Mesenchymal stem cell (in vitro differentiated cells and primary cell): ENCODE data around the gene SPECC1L.

ENCODE experiments used
- DNase-seq: peaks from one replicate; pipeline ENCODE4 v3.0.0-alpha.2; 2013
- H2AFZ ChIP-seq: one replicate; pipeline ENCODE4 v1.6.1; 2013; ENCODE audit warnings: low read depth, mild to moderate bottlenecking, control low read depth, inconsistent platforms, low read length, moderate library complexity
- H2AK5ac ChIP-seq: 2 replicates; pipeline ENCODE4 v1.6.1; 2013; ENCODE audit warnings: low read length, moderate library complexity, mild to moderate bottlenecking, inconsistent platforms; ENCODE audit not compliant: severe bottlenecking
- H2BK120ac ChIP-seq: one replicate; pipeline ENCODE4 v1.6.1; 2013; ENCODE audit warnings: low read depth, mild to moderate bottlenecking, inconsistent platforms, low read length, moderate library complexity
- H2BK12ac ChIP-seq, 2 experiments: one replicate each; pipeline ENCODE4 v1.6.1; 2013; ENCODE audit warnings: inconsistent platforms in 2 of 2, low read length in 2 of 2, mild to moderate bottlenecking in 2 of 2, moderate library complexity in 2 of 2, control low read depth in 1 of 2
- H2BK15ac ChIP-seq: one replicate; pipeline ENCODE4 v1.6.1; 2013; ENCODE audit warnings: mild to moderate bottlenecking, low read depth, inconsistent platforms; ENCODE audit not compliant: poor library complexity, severe bottlenecking
- H2BK5ac ChIP-seq: 2 replicates; pipeline ENCODE4 v1.6.1; 2013; ENCODE audit warnings: low read depth, mild to moderate bottlenecking, low read length, control low read depth, inconsistent platforms; ENCODE audit not compliant: poor library complexity, severe bottlenecking
- H3K14ac ChIP-seq, 2 experiments: one replicate each; pipeline ENCODE4 v1.6.1; 2013; ENCODE audit warnings: inconsistent platforms in 2 of 2, low read length in 2 of 2, control low read depth in 1 of 2, mild to moderate bottlenecking in 1 of 2, moderate library complexity in 1 of 2
- H3K18ac ChIP-seq, 2 experiments: one replicate each; pipeline ENCODE4 v1.6.1; 2013; ENCODE audit warnings: inconsistent platforms in 2 of 2, low read length in 2 of 2, control low read depth in 1 of 2, low read depth in 1 of 2, mild to moderate bottlenecking in 1 of 2
- H3K23ac ChIP-seq, 2 experiments: one replicate each; pipeline ENCODE4 v1.6.1; 2013; ENCODE audit warnings: inconsistent platforms in 2 of 2, low read length in 2 of 2, mild to moderate bottlenecking in 2 of 2, moderate library complexity in 2 of 2, control low read depth in 1 of 2
- H3K27ac ChIP-seq: 2 replicates; pipeline ENCODE4 v1.5.1; 2013; ENCODE audit warnings: mild to moderate bottlenecking, moderate library complexity, low read length, control low read depth, inconsistent platforms; ENCODE audit not compliant: poor library complexity, severe bottlenecking
- H3K27me3 ChIP-seq, 2 experiments: 2 replicates each; pipeline versions ENCODE4 v1.6.1 to v1.7.0; 2013; ENCODE audit warnings: low read length in 2 of 2, mild to moderate bottlenecking in 2 of 2, moderate library complexity in 2 of 2, control low read depth in 1 of 2, inconsistent platforms in 1 of 2; ENCODE audit not compliant: control insufficient read depth in 1 of 2, insufficient read depth in 1 of 2
- H3K36me3 ChIP-seq, 2 experiments: 2 replicates each; pipeline versions ENCODE4 v1.6.1 to v1.7.0; 2013; ENCODE audit warnings: low read length in 2 of 2, control low read depth in 1 of 2, inconsistent platforms in 1 of 2, low read depth in 1 of 2, mild to moderate bottlenecking in 1 of 2; ENCODE audit not compliant: insufficient read depth in 2 of 2, control insufficient read depth in 1 of 2
- H3K4ac ChIP-seq, 2 experiments: one replicate each; pipeline ENCODE4 v1.6.1; 2013; ENCODE audit warnings: inconsistent platforms in 2 of 2, low read length in 2 of 2, mild to moderate bottlenecking in 2 of 2, moderate library complexity in 2 of 2, control low read depth in 1 of 2, low read depth in 1 of 2
- H3K4me1 ChIP-seq: 2 replicates; pipeline ENCODE4 v1.6.1; 2013; ENCODE audit warnings: low read depth, low read length, control low read depth; ENCODE audit not compliant: control insufficient read depth, insufficient read depth
- H3K4me2 ChIP-seq: 2 replicates; pipeline ENCODE4 v1.6.1; 2013; ENCODE audit warnings: low read length, mild to moderate bottlenecking, inconsistent platforms; ENCODE audit not compliant: poor library complexity, severe bottlenecking
- H3K4me3 ChIP-seq, 2 experiments: 2 replicates each; pipeline versions ENCODE4 v1.5.1 to v1.7.0; 2013; ENCODE audit warnings: low read length in 2 of 2, mild to moderate bottlenecking in 2 of 2, control low read depth in 1 of 2, low read depth in 1 of 2; ENCODE audit not compliant: insufficient read depth in 1 of 2
- H3K79me1 ChIP-seq: replicated peaks from 2 replicates; pipeline ENCODE4 v1.6.1; 2013; ENCODE audit warnings: mild to moderate bottlenecking, control low read depth, low read length, inconsistent platforms; ENCODE audit not compliant: poor library complexity, severe bottlenecking
- H3K9ac ChIP-seq: 2 replicates; pipeline ENCODE4 v1.7.0; 2013; ENCODE audit warnings: mild to moderate bottlenecking, low read length, moderate library complexity
- H3K9me3 ChIP-seq: 2 replicates; pipeline ENCODE4 v1.7.0; 2013; ENCODE audit warnings: mild to moderate bottlenecking, low read length; ENCODE audit not compliant: control insufficient read depth
- H4K8ac ChIP-seq: one replicate; pipeline ENCODE4 v1.6.1; 2013; ENCODE audit warnings: inconsistent platforms, mild to moderate bottlenecking, low read length, moderate library complexity
- H4K91ac ChIP-seq: one replicate; pipeline ENCODE4 v1.6.1; 2013; ENCODE audit warnings: mild to moderate bottlenecking, low read length, inconsistent platforms
- WGBS: methylation state at CpG from one replicate; pipeline ENCODE4 v1.1.7; 2013; ENCODE audit warnings: mixed read lengths; 5-methylcytosine and 5-hydroxymethylcytosine counted together

SPECC1L gene

GRCh38 chr22:24366701-24367100 lies 96.1 kb downstream of the SPECC1L start:
- Histone ChIP-seq H3K4me3 (no peak overlapping the region), H3K79me1 (peaks cover 10% of the 10 kb centered on the region), H2BK5ac (no peak overlapping the region), H3K4ac (no peak overlapping the region), H4K91ac (no peak overlapping the region), H3K9me3 (no peaks in the 10 kb centered on the region), H2BK120ac (no peak overlapping the region), H3K9ac (no peak overlapping the region), H3K23ac (no peak overlapping the region), H2BK12ac (no peak overlapping the region), H3K36me3 (peaks cover 16 to 91% of the 10 kb centered on the region in 2 experiments), H3K4me2 (no peak overlapping the region), H3K27ac (no peak overlapping the region), H4K8ac (no peak overlapping the region), H3K27me3 (no peaks in the 10 kb centered on the region), H3K4me1 (no peaks in the 10 kb centered on the region), H2BK15ac (no peak overlapping the region), H3K14ac (no peak overlapping the region), H2AFZ (no peak overlapping the region), H2AK5ac (no peak overlapping the region), H3K18ac (no peak overlapping the region)
- DNase-seq, result no peak
- WGBS, result 96% methylated on average over 7 of the region's 8 CpGs

GRCh38 chr22:24367841-24368240 lies 97.2 kb downstream of the SPECC1L start:
- no peak for DNase-seq
- H2BK15ac ChIP-seq, result no peak overlapping the region
- H3K4me1 ChIP-seq, result no peaks in the 10 kb centered on the region
- H3K79me1 ChIP-seq, result peaks cover 11% of the 10 kb centered on the region
- H2AK5ac ChIP-seq, result no peak overlapping the region
- H3K18ac ChIP-seq, result no peak overlapping the region
- H3K27me3 ChIP-seq, result no peaks in the 10 kb centered on the region
- H4K91ac ChIP-seq, result no peak overlapping the region
- H4K8ac ChIP-seq, result no peak overlapping the region
- H2BK5ac ChIP-seq, result no peak overlapping the region
- no peak overlapping the region for H2AFZ ChIP-seq
- H3K4ac ChIP-seq, result peak overlapping the region in 1 of 2 experiments; percentile 41
- H3K14ac ChIP-seq, result no peak overlapping the region
- H3K4me2 ChIP-seq, result no peak overlapping the region
- no peak overlapping the region for H3K23ac ChIP-seq
- no peak overlapping the region for H2BK12ac ChIP-seq
- H2BK120ac ChIP-seq, result no peak overlapping the region
- H3K27ac ChIP-seq, result no peak overlapping the region
- peaks cover 17 to 84% of the 10 kb centered on the region in 2 experiments for H3K36me3 ChIP-seq
- no peak overlapping the region for H3K9ac ChIP-seq
- 83% methylated on average over 1 of the region's 3 CpGs for WGBS
- no peak overlapping the region for H3K4me3 ChIP-seq
- H3K9me3 ChIP-seq, result no peaks in the 10 kb centered on the region

GRCh38 chr22:24370401-24370800 lies 99.8 kb downstream of the SPECC1L start:
- Histone ChIP-seq H2BK120ac (no peak overlapping the region), H3K4ac (no peak overlapping the region), H3K4me2 (no peak overlapping the region), H3K14ac (no peak overlapping the region), H3K9me3 (peaks cover 7% of the 10 kb centered on the region), H2AK5ac (no peak overlapping the region), H2AFZ (no peak overlapping the region), H2BK15ac (no peak overlapping the region), H3K18ac (no peak overlapping the region), H3K4me3 (no peak overlapping the region), H3K27me3 (no peaks in the 10 kb centered on the region), H3K23ac (no peak overlapping the region), H2BK5ac (no peak overlapping the region), H3K9ac (no peak overlapping the region), H4K8ac (no peak overlapping the region), H3K4me1 (no peaks in the 10 kb centered on the region), H3K27ac (no peak overlapping the region), H3K36me3 (peaks cover 12 to 69% of the 10 kb centered on the region in 2 experiments), H3K79me1 (peaks cover 7% of the 10 kb centered on the region), H4K91ac (no peak overlapping the region), H2BK12ac (no peak overlapping the region)
- WGBS, result no CpG with 5 or more reads among the region's 2 CpGs
- peak; percentile 8 for DNase-seq

- Histone ChIP-seq H2BK120ac (no peak overlapping the region), H3K4me1 (no peaks in the 10 kb centered on the region), H2AFZ (no peak overlapping the region), H4K91ac (no peak overlapping the region), H3K36me3 (peaks cover 4 to 71% of the 10 kb centered on the region in 2 experiments), H3K27ac (no peak overlapping the region), H3K18ac (no peak overlapping the region), H4K8ac (no peak overlapping the region), H2BK12ac (no peak overlapping the region), H2AK5ac (no peak overlapping the region), H3K4ac (no peak overlapping the region), H3K9me3 (peaks cover 9% of the 10 kb centered on the region), H3K79me1 (peaks cover 2% of the 10 kb centered on the region), H2BK5ac (no peak overlapping the region), H3K23ac (no peak overlapping the region), H3K4me2 (no peak overlapping the region), H3K27me3 (no peaks in the 10 kb centered on the region), H3K4me3 (no peak overlapping the region), H2BK15ac (no peak overlapping the region), H3K14ac (no peak overlapping the region), H3K9ac (no peak overlapping the region)
- no peak for DNase-seq
- no CpG with 5 or more reads among the region's 2 CpGs for WGBS
Measured at GRCh38 chr22:24376002-24376401, 105.4 kb downstream of the SPECC1L start.
